ENCODE data around the gene KCNH2.
"Not testable (repeated sequence)": the region's sequence is repeated elsewhere in the genome, so short reads cannot be mapped to it uniquely, and the experiment has no call there.

KCNH2 gene

DNA sequence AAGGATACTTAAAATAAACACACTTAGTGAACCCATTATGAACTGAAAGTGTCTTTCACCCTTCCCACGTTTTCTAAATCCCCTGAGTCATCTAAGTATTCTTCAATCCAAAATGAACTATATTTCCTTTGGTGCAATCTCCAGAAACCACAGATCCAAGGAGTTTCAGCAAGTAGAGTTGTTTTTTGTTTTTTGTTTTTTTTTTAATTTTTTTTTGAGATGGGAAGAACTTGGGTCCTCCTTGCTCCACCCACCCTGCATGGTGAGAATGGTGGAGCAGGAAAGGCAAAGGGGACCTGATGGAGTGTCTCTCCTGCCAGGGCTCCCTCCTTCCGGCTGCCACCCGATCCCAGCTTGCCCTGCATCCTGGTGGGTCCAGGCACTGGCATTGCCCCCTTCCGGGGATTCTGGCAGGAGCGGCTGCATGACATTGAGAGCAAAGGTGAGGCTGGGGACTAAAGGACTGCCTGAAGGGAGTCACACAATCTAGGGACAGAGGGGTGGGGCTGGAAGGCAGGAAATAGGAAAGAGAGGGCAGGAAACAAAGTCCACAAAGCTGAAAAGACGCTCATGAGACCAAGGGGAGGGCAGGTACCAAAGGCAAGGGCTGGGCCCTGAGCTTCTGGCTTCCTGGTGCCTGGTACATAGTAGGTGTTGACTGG is 34.0 kb upstream of the KCNH2 start:
- no peak for DNase-seq

DNA sequence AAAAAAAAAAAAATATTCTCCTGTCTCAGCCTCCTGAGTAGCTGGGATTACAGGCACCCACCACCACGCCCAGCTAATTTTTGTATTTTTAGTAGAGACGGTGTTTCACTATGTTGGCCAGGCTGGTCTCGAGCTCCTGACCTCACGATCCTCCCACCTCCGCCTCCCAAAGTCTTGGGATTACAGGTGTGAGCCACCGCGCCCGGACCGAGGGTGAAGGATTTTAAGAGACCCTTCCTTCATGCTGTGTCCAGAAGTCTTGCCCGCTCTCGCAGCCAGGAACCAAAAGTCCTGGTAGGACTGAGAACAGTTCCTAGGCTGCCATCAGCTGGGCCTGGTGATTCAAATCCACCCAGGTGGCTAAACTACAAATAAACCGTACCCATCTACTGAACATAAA is 33.5 kb upstream of the KCNH2 start:
- DNase-seq, result not testable (repeated sequence)

DNA sequence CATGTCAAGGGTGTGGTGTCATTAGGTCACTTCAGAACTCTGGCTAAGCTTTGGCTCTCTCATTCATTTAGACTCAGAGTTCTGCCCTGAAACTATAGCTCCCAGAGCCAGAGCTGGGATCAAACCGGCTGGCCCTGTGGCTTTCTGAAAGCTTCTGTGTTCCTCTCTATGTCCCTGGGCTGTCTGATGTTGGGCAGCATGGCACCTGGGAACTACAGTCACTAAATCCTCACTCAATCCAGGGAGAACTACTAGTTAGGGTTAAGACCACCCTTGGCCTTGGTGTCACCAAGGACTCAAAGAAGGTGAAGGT is 32.9 kb upstream of the KCNH2 start:
- peak in 1 of 6 experiments; percentile 13 for DNase-seq

DNA sequence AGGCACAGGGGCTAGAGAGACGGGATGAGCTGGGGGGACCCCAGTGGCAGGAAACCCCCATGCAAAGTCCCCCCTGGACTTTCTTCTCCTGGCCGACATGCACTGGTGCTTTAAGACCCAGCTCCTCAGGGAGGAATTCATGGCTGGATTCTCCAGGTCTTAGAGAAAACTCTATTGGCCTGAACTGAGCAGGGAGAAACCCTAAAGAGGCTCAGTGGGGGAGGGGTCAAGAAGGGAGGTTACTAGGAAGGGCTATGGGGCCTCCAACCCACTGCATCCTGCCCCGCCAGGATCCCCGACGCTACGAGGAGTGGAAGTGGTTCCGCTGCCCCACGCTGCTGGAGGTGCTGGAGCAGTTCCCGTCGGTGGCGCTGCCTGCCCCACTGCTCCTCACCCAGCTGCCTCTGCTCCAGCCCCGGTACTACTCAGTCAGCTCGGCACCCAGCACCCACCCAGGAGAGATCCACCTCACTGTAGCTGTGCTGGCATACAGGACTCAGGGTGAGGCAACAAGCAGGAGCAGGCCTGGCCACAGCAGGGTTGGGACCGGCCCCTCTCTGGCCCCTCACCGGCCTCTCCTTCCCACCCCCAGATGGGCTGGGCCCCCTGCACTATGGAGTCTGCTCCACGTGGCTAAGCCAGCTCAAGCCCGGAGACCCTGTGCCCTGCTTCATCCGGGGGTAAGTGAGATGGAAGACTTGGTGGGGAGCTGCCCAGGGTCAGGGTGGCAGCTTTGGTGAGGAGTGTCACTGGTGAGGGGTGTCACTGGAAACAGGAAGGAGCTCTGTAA is 32.4 kb upstream of the KCNH2 start:
- DNase-seq, result peak in 5 of 6 experiments; percentile 13 to 41 (median 29)

DNA sequence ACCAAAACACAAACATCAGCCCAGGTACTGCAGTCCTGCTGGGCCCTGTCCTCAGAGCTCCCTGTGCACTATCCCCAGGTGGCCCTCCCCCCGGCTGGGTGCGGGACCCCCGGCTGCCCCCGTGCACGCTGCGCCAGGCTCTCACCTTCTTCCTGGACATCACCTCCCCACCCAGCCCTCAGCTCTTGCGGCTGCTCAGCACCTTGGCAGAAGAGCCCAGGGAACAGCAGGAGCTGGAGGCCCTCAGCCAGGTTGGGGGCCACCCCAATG is 31.9 kb upstream of the KCNH2 start:
- no peak for DNase-seq

DNA sequence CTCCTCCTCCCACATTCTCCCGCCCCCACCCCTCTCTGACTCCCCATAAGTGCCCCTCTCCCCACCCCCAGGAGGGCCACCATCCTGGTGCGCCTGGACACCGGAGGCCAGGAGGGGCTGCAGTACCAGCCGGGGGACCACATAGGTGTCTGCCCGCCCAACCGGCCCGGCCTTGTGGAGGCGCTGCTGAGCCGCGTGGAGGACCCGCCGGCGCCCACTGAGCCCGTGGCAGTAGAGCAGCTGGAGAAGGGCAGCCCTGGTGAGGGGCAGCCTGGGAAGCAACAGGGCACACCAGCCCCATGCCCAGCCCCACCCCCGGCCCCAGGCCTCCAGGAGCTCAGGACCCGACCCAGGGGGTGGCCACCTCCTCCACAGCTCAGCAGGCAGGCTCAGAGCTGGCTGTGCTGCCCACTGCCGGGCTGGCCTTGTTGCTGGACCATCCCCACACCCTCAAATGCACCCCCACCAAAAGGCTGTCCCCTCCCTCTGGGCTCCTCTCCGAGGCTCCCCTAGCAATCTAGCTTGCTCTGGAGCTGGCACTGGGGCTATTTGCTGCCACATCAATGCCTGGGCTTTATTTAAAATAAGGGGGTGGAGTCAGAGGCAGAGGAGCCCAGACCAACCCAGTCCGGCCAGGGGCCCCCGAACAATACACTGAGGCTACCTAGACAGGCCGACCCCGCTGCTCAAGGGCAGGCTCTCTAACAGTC is 31.4 kb upstream of the KCNH2 start:
- no peak for DNase-seq

DNA sequence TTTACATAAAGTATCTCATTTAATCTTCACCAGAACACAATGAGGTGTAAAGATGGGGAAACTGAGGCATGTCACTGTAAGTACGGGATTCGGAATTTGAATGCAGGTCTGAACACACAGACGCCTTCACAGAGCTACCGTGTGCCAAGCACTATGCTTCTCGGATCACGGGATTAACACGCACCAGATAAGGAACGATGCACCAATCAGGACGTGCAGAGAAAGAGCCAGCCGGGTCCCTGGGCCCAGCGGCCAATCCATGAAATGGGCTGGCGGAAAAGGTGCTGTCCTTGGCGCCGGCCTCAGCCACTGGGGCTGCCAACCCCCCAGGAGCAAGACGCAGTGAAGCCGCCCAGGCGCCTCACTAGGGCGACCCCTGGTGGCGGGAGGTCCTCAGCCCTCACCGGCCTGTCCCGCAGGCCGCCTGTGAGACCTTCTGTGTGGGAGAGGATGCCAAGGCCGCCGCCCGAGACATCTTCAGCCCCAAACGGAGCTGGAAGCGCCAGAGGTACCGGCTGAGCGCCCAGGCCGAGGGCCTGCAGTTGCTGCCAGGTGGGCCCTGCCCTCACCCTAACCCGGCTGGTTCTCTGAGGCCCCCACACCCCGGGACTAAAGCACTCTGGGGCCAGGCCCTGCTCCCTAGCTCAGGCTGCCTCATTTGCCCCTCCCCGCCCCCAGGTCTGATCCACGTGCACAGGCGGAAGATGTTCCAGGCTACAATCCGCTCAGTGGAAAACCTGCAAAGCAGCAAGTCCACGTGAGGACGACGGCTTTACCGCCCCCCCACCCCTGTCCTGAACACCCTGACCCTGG is 30.6 kb upstream of the KCNH2 start:
- peak; percentile 30 to 85 (median 66) for DNase-seq

DNA sequence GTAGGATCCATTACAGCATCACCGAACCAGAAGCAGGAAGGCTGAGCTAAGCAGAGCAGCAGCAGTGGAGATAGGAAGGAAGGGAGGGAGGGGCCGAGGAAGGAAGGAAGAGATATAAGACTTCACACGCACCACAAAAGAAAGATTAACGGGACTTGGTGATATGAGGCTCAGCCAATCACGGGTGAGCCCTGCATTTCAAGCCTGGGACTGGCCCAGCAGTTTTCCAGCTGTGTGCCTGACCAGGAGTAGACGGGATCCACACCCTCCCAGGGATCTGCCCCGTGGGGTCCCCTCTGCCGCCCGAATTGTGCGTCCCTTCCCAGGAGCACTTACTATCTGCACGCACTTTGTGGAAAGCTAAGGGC is 30.0 kb upstream of the KCNH2 start:
- peak in 5 of 6 experiments; percentile 19 to 66 (median 43) for DNase-seq

DNA sequence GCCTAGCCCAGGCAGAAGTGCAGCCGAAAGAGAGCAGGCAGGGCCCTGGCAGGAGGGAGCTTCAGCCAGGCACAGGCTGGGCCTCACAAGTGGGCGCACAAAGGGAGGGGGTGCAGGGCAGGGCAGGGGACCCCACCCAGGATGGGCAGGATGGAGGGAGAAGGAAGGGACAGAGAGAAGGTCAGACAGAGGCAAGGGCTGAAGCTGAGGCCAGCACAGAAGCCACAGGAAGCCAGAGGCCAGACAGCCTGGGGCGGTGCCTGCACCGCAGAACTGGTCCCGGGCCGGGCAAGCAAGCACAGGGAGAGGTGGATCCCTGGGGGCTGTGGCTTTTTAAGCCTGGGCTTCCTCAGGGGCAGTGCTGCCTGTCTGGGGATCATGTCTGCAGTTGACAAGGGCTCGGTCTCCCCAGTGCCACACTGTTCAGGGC is 29.4 kb upstream of the KCNH2 start:
- no peak for DNase-seq

DNA sequence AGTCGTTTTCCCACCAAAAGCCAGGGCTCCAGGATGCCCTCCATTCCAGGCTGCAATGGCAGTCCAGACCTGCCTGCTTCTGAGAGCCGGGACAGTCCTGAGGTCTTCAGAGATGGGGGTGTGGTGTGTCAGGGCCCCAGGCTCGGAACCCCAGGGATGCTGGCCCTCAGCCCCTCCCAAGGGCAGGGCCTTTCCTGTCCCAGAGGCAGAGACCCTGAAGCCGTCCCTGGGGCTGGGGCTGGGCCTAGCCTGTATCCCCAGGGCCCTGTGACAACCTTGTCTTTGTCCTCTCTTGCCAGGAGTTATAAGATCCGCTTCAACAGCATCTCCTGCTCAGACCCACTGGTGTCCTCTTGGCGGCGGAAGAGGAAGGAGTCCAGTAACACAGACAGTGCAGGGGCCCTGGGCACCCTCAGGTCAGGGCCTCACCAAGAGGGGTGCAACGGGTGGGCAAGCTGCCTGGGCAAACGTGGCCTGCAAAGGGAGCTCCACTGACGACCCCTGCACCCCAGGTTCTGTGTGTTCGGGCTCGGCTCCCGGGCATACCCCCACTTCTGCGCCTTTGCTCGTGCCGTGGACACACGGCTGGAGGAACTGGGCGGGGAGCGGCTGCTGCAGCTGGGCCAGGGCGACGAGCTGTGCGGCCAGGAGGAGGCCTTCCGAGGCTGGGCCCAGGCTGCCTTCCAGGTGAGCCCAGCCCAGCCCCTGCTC is 28.6 kb upstream of the KCNH2 start:
- DNase-seq, result no peak

DNA sequence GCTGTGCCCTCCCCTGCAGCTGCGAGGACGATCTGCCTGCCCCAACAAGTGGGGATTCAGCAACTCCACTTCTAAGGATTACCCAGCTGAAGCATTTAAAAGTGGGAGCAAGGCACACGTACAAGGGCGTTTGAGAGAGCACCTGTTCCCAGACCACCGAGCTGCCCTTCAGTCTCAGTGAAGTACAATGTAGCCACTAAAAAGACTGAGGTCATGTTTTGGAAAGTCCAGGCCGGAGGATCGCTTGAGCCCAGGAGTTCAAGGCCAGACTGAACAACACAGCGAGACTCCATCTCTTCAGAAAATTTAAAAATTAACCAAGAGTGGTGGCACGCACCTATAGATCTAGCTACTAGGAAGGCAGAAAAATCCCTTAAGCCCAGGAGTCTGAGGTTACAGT is 27.4 kb upstream of the KCNH2 start:
- no peak for DNase-seq

DNA sequence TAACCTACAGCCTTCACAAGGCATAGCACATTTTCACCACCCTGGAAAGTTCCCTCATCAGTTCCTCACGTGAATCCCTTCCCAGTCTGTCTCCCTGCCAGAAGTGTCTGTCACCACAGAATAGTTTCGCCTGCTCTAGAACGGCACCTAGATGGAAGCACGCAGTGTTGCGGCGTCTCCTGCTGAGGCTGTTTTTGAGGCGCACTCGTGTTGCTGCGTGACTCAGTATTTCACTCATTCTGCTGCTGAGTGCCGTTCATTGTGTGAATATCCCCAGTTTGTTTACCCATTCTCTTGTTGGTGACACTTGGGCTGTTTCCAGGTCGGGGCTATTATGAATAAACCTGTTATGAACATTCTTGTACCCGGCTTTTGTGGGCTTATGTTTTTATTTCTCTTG is 25.5 kb upstream of the KCNH2 start:
- DNase-seq, result no peak

DNA sequence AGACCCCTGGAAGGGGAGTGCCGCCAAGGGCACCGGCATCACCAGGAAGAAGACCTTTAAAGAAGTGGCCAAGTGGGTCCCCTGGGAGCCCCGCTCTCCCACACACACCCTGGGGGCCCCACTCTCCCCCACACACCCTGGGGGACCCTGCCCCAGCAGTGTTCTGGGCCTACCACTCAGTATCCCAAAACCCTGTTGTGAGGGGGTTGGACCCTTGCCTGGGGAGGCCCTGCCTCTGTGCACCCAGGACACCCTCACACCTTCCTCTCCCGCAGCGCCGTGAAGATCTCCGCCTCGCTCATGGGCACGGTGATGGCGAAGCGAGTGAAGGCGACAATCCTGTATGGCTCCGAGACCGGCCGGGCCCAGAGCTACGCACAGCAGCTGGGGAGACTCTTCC is 23.4 kb upstream of the KCNH2 start:
- DNase-seq, result no peak

DNA sequence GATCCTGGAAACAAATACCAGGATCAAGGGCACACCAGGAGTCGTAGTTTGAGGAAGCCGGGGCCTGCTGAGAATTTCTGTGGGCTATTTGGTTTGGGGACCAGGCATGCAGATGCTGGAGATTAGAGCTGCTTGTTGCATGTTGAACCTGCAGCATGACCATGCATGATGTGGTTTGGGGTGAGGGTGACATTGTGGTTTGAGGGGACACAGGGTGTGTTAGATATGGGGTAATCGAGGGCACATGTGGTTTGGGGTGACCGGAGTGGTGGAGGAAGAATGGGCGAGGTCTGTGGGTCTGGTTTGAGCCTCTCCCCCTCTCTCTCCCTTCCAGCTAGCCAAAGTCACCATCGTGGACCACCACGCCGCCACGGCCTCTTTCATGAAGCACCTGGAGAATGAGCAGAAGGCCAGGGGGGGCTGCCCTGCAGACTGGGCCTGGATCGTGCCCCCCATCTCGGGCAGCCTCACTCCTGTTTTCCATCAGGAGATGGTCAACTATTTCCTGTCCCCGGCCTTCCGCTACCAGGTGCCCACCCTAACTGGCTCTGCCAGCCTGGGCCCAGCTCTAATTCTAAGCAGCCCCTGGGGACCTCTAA is 22.9 kb upstream of the KCNH2 start:
- no peak for DNase-seq

DNA sequence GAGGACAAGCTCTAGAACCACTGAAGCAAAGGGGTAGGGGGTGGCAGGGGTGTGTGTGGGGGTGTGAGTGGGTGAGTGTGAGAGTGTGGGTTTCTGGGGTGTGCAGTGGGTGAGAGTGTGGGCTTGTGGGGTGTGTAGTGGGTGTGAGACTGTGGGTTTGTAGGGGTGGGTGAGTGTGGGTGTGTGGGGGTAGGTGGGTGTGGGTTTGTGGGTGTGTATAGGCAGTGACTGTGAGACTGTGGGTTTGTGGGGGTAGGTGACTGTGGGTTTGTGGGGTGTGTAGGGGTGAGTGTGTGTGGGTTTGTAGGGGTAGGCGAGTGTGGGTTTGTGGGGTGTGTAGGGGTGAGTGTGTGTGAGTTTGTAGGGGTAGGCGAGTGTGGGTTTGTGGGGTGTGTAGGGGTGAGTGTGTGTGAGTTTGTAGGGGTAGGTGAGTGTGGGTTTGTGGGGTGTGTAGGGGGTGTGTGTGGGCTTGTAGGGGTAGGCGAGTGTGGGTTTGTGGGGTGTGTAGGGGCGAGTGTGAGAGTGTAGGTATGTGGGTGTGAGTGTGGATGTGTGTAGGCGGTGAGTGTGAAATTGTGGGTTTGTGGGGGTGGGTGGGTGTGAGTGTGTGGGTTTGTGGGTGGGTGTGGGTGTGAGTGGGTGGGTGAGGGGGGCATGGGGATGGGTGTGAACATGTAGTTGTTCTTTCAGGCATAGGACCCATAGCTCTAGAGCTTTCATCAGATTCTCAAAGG is 21.5 kb upstream of the KCNH2 start:
- DNase-seq, result no peak

DNA sequence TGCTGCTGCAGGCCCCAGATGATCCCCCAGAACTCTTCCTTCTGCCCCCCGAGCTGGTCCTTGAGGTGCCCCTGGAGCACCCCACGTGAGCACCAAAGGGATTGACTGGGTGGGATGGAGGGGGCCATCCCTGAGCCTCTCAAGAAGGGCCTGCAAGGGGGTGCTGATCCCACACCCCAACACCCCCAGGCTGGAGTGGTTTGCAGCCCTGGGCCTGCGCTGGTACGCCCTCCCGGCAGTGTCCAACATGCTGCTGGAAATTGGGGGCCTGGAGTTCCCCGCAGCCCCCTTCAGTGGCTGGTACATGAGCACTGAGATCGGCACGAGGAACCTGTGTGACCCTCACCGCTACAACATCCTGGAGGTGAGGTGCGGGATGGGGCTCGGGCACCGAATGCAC is 20.9 kb upstream of the KCNH2 start:
- no peak for DNase-seq

DNA sequence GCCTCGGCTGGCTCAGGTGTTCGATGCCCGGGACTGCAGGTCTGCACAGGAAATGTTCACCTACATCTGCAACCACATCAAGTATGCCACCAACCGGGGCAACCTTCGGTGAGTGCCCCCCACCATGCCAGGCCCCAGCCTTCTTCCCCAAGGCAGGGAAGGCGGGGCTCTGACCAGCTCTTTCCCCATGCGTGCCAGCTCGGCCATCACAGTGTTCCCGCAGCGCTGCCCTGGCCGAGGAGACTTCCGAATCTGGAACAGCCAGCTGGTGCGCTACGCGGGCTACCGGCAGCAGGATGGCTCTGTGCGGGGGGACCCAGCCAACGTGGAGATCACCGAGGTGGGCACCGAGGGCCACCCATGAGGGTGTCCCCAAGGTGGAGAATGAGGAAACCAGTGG is 20.2 kb upstream of the KCNH2 start:
- DNase-seq, result no peak

DNA sequence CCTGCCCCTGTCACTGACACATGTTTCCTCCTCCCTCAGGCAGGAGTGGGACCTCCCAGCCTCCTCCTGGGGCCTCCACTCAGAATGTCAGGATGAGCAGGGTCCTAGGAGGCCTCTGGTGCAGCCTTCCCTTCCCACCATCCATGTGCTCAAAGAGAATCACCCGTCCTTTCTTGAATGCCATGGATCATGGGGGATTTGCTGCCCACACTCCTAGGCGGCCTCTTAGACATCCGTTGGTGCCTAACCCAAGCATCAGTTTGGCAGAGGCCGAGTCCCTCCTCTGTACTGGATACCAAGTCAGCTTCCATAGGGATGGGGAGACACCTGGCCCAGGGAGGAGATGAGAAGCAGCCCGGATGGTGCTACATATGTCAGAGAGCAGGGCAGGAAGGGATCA is 19.7 kb upstream of the KCNH2 start:
- no peak for DNase-seq

DNA sequence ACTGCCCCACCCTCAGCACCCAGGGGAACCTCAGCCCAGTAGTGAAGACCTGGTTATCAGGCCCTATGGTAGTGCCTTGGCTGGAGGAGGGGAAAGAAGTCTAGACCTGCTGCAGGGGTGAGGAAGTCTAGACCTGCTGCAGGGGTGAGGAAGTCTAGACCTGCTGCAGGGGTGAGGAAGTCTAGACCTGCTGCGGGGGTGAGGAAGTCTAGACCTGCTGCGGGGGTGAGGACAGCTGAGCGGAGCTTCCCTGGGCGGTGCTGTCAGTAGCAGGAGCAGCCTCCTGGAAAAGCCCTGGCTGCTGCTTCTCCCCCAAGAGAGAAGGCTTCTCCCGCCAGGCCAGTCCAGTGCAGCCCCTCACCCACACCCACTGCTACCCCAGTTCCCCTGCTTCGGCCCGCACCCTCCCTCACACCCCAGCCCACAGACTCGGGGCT is 19.0 kb upstream of the KCNH2 start:
- DNase-seq, result peak in 2 of 6 experiments; percentile 12 to 21

DNA sequence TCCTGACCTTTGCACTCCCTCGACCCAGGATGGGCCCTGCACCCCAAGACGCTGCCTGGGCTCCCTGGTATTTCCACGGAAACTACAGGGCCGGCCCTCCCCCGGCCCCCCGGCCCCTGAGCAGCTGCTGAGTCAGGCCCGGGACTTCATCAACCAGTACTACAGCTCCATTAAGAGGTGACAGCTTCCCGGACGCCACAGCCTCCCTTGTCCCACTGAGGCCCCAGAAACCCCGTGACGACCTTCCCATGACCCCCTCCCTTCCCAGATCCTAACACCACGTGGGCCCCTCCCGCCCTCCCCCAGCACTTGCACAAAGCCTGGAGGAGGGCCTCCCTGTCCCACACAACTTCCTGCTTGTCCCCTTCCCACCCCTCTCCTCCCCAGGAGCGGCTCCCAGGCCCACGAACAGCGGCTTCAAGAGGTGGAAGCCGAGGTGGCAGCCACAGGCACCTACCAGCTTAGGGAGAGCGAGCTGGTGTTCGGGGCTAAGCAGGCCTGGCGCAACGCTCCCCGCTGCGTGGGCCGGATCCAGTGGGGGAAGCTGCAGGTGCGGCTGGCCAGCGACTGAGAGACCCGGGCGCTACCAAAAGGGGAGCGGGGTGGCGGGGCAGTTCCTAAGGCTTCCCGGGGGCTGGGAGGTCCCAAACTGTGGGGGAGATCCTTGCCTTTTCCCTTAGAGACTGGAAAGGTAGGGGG is 18.4 kb upstream of the KCNH2 start:
- no peak for DNase-seq

All from stimulated activated naive CD4-positive, alpha-beta T cell (primary cell).